CD4-positive, alpha-beta T cell treated with Interferon gamma for 1 hour (primary cell): ENCODE data around the gene ELOVL2.

ENCODE experiments used
- DNase-seq: peaks from one replicate; pipeline ENCODE4 v3.0.0-alpha.2; 2020

The ELOVL2 gene

GRCh38 chr6:10976571-10976970 is 67.5 kb downstream of the ELOVL2 start:
- no peak for DNase-seq

DNA sequence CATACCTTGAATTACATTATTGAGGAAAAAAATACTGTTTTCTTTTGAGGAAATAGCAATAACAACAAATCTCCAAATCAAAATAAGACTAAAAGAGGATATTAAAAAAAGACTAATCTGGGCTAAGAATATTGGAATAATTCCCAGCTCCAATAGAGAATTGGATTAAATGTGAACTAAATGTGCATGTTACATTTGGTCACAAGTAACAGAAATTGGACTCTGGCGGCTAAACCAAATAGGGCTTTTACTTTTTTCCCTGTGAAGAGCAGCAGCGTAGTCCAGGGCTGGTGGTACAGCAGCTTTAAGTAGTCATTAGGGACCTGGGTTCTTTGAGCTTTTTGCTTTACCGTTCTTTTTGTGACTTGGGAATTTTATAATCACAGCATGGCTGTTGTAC is 71.9 kb downstream of the ELOVL2 start:
- DNase-seq: no peak

- DNase-seq: no peak
Observed at GRCh38 chr6:10970731-10971130, 73.4 kb downstream of the ELOVL2 start.

DNA sequence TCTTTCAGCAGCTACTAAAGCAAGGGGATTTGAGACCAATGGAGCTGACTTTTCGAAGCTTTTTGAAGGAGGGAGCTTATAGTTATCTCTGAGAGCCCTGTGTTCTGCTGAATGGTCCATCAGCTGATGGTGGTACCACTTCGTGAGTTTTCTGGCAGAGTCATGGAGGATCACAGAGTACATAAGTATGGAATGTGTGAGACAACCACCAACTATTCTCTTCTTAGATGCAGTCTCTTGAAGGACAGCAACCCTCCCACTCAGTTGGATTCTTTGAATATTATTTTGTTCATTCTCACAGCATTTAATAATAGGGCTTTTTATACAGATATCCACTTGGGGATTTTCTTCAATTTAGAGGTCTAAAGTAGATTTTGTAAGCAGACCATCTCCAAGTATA is 75.3 kb downstream of the ELOVL2 start:
- no peak for DNase-seq

DNA sequence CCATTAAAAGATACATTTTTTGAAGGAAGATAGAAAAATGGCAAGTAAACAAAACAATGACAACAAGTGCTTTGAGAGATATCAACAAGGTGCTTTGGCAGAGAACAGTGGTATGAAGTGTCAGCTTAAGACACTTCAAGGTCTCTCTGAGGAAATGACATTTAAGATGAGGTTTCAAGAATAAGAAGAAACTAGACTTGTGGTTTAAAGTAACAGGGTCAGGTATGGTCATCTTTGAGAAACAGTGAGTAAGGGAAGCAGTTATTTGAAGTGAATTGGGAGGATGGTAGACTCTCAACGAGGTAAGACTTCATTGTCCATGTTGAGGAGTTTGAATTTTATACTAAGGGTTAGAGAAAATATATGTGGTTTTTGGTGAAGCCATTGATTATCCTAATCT is 79.4 kb downstream of the ELOVL2 start:
- no peak for DNase-seq

DNA sequence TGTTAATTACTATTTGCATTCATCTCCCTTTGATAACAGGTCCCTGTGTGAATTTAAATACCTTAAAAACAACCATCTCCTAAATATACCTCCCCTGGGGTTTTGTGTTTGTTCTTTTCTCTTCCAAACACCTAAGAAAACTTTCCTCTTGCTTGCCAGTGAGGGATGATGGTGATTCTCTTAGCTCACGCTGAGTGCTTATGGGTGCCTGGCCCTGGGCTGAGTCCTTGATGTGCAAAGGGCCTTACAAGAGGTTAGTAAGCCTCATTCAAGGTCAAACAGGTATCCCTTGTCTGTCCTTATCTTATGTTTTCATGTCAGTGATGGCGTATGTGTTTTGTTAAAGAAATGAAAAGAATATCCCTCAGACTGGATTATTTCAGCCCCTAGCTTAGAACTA is 81.0 kb downstream of the ELOVL2 start:
- no peak for DNase-seq

- no peak for DNase-seq
Observed at GRCh38 chr6:10962673-10963072, 81.4 kb downstream of the ELOVL2 start.

DNA sequence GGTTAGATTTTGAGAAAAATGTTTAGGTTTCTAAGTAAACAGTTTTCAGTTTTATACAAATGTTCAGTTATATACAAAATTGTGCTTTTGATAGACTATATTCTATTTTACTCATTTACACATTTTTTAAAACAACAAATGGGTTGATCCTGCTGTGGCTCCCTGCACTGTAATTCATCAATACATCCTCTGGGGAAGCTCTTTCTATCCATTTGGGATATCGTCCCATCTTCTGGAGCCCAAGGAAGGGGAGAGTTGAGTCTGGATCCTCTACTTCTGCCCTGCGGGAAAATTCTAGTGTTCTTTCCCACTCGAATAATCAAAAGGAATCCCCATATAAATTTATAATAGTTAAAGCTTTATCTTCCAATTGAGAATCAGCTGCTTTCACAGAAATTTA is 82.3 kb downstream of the ELOVL2 start:
- no peak for DNase-seq

DNA sequence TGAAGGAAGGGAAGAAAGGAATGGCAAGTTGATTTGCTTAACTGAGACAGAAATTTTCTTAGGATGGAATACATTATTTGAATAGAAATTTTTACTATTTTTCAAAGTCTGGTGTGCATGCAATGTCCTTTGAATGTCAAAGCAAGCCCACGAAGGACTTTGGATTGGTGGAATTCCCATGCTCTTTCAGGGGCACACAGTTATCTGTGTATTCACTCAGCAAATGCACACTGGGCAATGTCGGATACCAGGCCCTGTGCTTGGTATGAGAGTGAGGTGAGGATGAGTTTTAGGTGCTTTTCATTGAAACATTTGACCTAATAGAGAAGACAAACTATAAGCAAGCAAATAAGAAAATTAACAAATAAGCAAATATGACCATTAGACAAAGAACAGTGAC is 83.9 kb downstream of the ELOVL2 start:
- no peak for DNase-seq

DNA sequence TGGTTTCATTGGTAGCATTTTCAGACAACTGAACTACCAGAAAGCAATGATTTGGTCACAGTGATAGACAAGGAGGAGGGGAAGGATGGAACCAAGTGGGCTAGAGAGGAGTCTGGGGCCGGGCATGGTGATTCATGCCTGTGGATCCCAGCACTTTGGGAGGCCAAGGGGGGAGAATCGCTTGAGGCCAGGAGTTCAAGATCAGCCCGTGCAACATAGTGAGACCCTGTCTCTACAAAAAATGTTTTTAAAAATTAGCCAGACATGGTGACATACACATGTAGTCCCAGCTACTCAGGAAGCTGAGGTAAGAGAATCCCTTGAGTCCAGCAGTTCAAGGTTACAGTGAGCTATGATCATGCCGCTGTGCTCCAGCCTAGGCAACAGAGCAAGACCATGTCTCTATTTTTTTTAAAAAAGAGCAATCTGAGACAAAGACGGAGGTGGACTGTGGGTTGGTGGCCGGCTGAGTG is 86.7 kb downstream of the ELOVL2 start:
- DNase-seq: no peak

DNA sequence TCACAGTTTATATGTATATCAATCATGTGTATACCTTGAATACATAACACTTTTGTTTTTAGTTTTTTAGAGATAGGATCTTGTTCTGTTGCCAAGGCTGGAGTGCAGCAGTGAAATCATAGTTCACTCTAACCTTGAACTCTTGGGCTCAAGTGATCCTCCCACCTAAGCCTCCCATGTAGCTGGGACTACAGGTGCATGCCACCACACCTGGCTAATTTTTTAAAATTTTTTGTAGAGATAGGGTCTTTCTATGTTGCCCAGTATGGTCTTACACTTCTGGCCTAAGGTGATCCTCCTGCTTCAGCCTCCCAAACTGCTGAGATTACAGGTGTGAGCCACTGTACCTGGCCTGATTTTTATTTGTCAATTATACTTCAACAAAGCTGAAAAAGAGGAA is 87.3 kb downstream of the ELOVL2 start:
- no peak for DNase-seq

- DNase-seq: peak; percentile 52
Observed at GRCh38 chr6:10954590-10955010, 89.5 kb downstream of the ELOVL2 start.

GRCh38 chr6:10951675-10952282 is 92.3 kb downstream of the ELOVL2 start:
- DNase-seq: no peak

- no peak for DNase-seq
Observed at GRCh38 chr6:10949579-10950490, 94.3 kb downstream of the ELOVL2 start.

DNA sequence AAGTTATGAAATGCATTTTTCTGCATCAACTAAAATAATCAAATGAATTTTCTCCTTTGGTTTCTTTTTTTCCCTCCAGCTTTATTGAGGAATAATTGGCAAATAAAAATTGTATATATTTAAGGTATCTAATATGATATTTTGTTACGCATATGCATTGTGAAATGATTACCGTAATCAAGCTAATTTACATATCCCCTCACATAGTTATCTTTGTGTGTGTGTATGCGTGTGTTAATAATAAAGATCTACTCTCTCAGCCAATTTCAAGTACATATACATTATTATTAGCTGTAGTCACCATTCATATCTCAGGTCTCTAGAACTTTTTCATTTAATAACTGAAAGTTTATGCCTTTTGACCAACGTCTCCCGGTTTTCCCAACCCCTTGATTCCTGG is 96.1 kb downstream of the ELOVL2 start:
- DNase-seq: no peak

DNA sequence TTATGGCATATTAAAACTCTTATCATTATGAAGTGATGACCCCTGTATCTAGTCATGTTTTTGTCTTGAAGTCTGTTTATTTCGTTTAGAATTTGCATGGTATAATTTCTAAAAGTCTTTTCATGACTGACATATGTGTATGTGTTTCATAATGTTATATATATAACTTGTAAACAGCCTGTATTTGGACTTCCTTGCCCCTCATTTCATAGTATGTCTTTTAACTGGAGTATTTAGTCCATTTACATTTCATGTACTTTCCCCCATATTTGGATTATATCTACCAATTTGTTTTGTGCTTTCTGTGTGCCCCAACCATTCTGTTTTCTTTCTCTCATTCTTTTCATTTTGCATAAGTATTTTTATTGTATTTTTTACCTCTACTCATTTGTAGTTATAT is 98.3 kb downstream of the ELOVL2 start:
- DNase-seq: no peak

DNA sequence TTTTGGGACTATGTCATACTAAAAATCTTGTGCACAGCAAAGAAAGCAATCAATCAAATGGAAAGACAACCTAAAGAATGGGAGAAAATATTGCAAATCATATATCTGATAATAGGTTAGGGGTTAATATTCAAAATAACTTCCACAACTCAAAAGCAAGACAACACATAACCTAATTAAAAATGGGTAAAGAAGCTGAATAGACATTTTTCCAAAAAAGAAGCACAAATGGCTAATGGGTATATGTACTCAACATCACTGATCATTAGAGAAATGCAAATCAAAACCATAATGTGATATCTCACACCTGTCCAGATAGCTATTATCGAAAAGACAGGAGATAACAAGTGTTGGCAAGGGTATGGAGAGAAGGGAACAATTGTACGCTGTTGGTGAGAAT is 104.3 kb downstream of the ELOVL2 start:
- DNase-seq: no peak

GRCh38 chr6:10933126-10933525 is 111.0 kb downstream of the ELOVL2 start:
- no peak for DNase-seq
